Panc1 (cell line): ENCODE data around the gene ATP8B3.

Experiments
- CTCF ChIP-seq: fragments of 450-650 bp; IDR thresholded peaks from 2 replicates; pipeline ENCODE4 v1.5.1; 2017; ENCODE audit warnings: mild to moderate bottlenecking
- POLR2AphosphoS5 ChIP-seq: IDR thresholded peaks from 2 replicates; pipeline ENCODE4 v1.6.1; 2012; ENCODE audit warnings: mild to moderate bottlenecking, low read depth, low read length, moderate library complexity
- SIN3A ChIP-seq: IDR thresholded peaks from 2 replicates; pipeline ENCODE4 v1.6.1; 2012; ENCODE audit warnings: low read depth, mild to moderate bottlenecking, low read length, moderate library complexity, borderline replicate concordance; ENCODE audit not compliant: insufficient read depth

- no peak for TF ChIP-seq CTCF
- TF ChIP-seq POLR2AphosphoS5: no peak
- TF ChIP-seq SIN3A: no peak
These were observed 53.9 kb downstream of the ATP8B3 start for GRCh38 chr19:1758231-1758577.
